SK-N-SH treated with all-trans-retinoic acid at 6 μM for 48 hours (cell line): ENCODE measurements around the gene AP1B1.

Source experiments
- ATAC-seq: fragments of 200-7000 bp; cut with Tn5 transposase; 3 replicates; pipeline ENCODE4 v1.9.1; 2020; ENCODE audit warnings: mild to moderate bottlenecking, moderate library complexity
- ARNTL ChIP-seq: fragments of 450-650 bp; formaldehyde crosslinking; IDR thresholded peaks from 2 replicates; pipeline ENCODE4 v1.5.0; 2020; ENCODE audit warnings: low read depth, mild to moderate bottlenecking, moderate library complexity, borderline replicate concordance
- CSDC2 ChIP-seq: fragments of 250-450 bp; sonication (Bioruptor Pico); IDR thresholded peaks from 2 replicates; pipeline ENCODE4 v1.5.0; 2020; ENCODE audit warnings: mild to moderate bottlenecking, moderate library complexity
- ESRRG ChIP-seq: fragments of 250-450 bp; sonication (Bioruptor Pico); IDR thresholded peaks from 2 replicates; pipeline ENCODE4 v1.6.1; 2021; ENCODE audit warnings: mild to moderate bottlenecking
- GLIS3 ChIP-seq: fragments of 250-450 bp; sonication (Bioruptor Pico); IDR thresholded peaks from 2 replicates; pipeline ENCODE4 v1.5.0; 2020; ENCODE audit warnings: mild to moderate bottlenecking, moderate library complexity
- ISL1 ChIP-seq: fragments of 250-450 bp; sonication (Bioruptor Pico); IDR thresholded peaks from 2 replicates; pipeline ENCODE4 v2.1.2; 2022; ENCODE audit warnings: mild to moderate bottlenecking, moderate library complexity
- PATZ1 ChIP-seq: fragments of 250-450 bp; sonication (Bioruptor Pico); IDR thresholded peaks from 2 replicates; pipeline ENCODE4 v1.8.0; 2020; ENCODE audit warnings: mild to moderate bottlenecking, moderate library complexity, borderline replicate concordance
- PPARA ChIP-seq: fragments of 250-450 bp; sonication (Bioruptor Pico); IDR thresholded peaks from 2 replicates; pipeline ENCODE4 v1.5.0; 2020; ENCODE audit warnings: mild to moderate bottlenecking, borderline replicate concordance
- RARB ChIP-seq: fragments of 250-450 bp; sonication (Bioruptor Pico); IDR thresholded peaks from 2 replicates; pipeline ENCODE4 v1.8.0; 2021; ENCODE audit warnings: mild to moderate bottlenecking, moderate library complexity
- SNAI2 ChIP-seq: fragments of 250-450 bp; sonication (Bioruptor Pico); IDR thresholded peaks from 2 replicates; pipeline ENCODE4 v1.5.0; 2020; ENCODE audit warnings: mild to moderate bottlenecking, moderate library complexity
- TOX ChIP-seq: fragments of 250-450 bp; sonication (Bioruptor Pico); IDR thresholded peaks from 2 replicates; pipeline ENCODE4 v1.8.0; 2021; ENCODE audit warnings: mild to moderate bottlenecking, moderate library complexity, borderline replicate concordance
- TSHZ2 ChIP-seq: fragments of 250-450 bp; sonication (Bioruptor Pico); IDR thresholded peaks from 2 replicates; pipeline ENCODE4 v1.5.0; 2020; ENCODE audit warnings: mild to moderate bottlenecking, moderate library complexity
- ZFP3 ChIP-seq: fragments of 250-450 bp; sonication (Bioruptor Pico); IDR thresholded peaks from 2 replicates; pipeline ENCODE4 v1.5.0; 2020; ENCODE audit warnings: mild to moderate bottlenecking, moderate library complexity
- ZFP30 ChIP-seq: fragments of 450-650 bp; formaldehyde crosslinking; IDR thresholded peaks from 2 replicates; pipeline ENCODE4 v1.5.0; 2022; ENCODE audit warnings: mild to moderate bottlenecking, moderate library complexity
- ZNF70 ChIP-seq: fragments of 450-650 bp; formaldehyde crosslinking; IDR thresholded peaks from 2 replicates; pipeline ENCODE4 v1.5.0; 2020; ENCODE audit warnings: mild to moderate bottlenecking, moderate library complexity
- ZNF8 ChIP-seq: fragments of 450-650 bp; formaldehyde crosslinking; IDR thresholded peaks from 2 replicates; pipeline ENCODE4 v1.5.0; 2020; ENCODE audit warnings: mild to moderate bottlenecking, moderate library complexity
- TF ChIP-seq, protein P1 (sequence below): fragments of 250-450 bp; sonication (Bioruptor Pico); IDR thresholded peaks from 2 replicates; pipeline ENCODE4 v1.5.1; 2020; ENCODE audit warnings: low read depth, mild to moderate bottlenecking, moderate library complexity
- TF ChIP-seq, protein P2 (sequence below): fragments of 250-450 bp; sonication (Bioruptor Pico); IDR thresholded peaks from 2 replicates; pipeline ENCODE4 v1.8.0; 2021; ENCODE audit warnings: low read depth, mild to moderate bottlenecking, moderate library complexity, borderline replicate concordance
- TF ChIP-seq, protein P3 (sequence below): fragments of 250-450 bp; sonication (Bioruptor Pico); IDR thresholded peaks from 2 replicates; pipeline ENCODE4 v1.5.1; 2021; ENCODE audit warnings: mild to moderate bottlenecking, moderate library complexity

The AP1B1 gene

DNA sequence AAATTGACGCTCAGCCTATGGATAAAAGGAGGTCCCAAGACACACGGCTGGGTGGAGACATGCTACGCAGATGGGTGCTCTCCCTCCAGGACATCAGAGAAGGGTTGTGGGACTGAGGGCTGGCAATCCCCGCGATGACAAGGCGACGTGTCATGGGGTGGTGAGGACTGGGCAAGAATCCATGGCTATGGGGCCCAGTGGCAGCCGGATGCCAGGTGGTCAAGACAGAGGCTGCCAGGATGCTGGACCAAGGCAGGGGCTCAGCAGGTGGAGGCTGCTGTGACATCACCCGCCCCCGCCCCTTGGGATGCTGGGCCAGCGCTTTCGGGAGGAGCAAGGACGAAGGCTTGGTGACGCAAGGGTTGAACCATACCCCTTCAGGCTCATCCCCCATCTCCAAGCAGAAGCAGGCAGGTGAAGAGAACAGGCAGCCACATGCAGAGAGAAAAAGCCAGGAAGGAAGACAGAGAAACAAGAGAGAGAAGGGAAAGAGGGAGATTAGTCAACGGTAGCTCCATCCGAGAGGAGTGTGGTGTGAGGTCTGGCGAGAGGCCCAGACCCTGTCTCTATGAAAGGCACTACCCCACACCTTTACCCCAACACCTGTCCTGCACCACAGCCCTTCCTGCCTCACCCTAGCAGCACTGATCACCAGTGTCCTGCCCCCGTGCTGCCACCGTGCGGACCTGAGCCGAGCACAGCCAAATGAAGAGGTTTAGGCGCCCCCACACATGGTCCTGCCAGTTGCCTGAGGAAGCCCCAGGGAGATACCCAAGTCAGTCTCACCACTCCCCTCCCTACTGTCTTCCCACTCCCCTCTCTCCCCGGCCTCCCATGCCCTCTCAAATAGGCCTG lies 48.8 kb downstream of the AP1B1 start:
- ATAC-seq = no peak
- TF ChIP-seq ARNTL (no peak), SNAI2 (CRISPR knock-in tag) (no peak), GLIS3 (CRISPR knock-in tag) (no peak), ZFP30 (CRISPR knock-in tag) (no peak), TSHZ2 (CRISPR knock-in tag) (no peak), TOX (CRISPR knock-in tag) (no peak), ZNF8 (no peak), CSDC2 (CRISPR knock-in tag) (no peak), RARB (CRISPR knock-in tag) (no peak), ZFP3 (no peak), ESRRG (CRISPR knock-in tag) (no peak), ISL1 (CRISPR knock-in tag) (no peak)
- TF ChIP-seq, protein P1, sequence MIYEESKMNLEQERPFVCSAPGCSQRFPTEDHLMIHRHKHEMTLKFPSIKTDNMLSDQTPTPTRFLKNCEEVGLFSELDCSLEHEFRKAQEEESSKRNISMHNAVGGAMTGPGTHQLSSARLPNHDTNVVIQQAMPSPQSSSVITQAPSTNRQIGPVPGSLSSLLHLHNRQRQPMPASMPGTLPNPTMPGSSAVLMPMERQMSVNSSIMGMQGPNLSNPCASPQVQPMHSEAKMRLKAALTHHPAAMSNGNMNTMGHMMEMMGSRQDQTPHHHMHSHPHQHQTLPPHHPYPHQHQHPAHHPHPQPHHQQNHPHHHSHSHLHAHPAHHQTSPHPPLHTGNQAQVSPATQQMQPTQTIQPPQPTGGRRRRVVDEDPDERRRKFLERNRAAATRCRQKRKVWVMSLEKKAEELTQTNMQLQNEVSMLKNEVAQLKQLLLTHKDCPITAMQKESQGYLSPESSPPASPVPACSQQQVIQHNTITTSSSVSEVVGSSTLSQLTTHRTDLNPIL (CRISPR knock-in tag) = no peak
- TF ChIP-seq, protein P2, sequence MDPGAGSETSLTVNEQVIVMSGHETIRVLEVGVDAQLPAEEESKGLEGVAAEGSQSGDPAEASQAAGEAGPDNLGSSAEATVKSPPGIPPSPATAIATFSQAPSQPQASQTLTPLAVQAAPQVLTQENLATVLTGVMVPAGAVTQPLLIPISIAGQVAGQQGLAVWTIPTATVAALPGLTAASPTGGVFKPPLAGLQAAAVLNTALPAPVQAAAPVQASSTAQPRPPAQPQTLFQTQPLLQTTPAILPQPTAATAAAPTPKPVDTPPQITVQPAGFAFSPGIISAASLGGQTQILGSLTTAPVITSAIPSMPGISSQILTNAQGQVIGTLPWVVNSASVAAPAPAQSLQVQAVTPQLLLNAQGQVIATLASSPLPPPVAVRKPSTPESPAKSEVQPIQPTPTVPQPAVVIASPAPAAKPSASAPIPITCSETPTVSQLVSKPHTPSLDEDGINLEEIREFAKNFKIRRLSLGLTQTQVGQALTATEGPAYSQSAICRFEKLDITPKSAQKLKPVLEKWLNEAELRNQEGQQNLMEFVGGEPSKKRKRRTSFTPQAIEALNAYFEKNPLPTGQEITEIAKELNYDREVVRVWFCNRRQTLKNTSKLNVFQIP (CRISPR knock-in tag) = no peak

- TF ChIP-seq, protein P2 (CRISPR knock-in tag) = no peak
- TF ChIP-seq PPARA (CRISPR knock-in tag) (no peak), ZNF70 (CRISPR knock-in tag) (no peak), PATZ1 (CRISPR knock-in tag) (no peak), ESRRG (CRISPR knock-in tag) (no peak), GLIS3 (CRISPR knock-in tag) (no peak), TOX (CRISPR knock-in tag) (no peak)
- TF ChIP-seq, protein P3, sequence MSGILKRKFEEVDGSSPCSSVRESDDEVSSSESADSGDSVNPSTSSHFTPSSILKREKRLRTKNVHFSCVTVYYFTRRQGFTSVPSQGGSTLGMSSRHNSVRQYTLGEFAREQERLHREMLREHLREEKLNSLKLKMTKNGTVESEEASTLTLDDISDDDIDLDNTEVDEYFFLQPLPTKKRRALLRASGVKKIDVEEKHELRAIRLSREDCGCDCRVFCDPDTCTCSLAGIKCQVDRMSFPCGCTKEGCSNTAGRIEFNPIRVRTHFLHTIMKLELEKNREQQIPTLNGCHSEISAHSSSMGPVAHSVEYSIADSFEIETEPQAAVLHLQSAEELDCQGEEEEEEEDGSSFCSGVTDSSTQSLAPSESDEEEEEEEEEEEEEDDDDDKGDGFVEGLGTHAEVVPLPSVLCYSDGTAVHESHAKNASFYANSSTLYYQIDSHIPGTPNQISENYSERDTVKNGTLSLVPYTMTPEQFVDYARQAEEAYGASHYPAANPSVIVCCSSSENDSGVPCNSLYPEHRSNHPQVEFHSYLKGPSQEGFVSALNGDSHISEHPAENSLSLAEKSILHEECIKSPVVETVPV (CRISPR knock-in tag) = no peak
- ATAC-seq = no peak
These were observed 50.0 kb downstream of the AP1B1 start for GRCh38 chr22:29338398-29338797.
